OCI-LY7 (cell line): ENCODE measurements around the gene PDE9A.

Experiments
- EZH2phosphoT487 ChIP-seq: fragments of 200-600 bp; sonication (generic); IDR thresholded peaks from 2 replicates; pipeline ENCODE4 v1.6.1; 2018; ENCODE audit warnings: low read depth, borderline replicate concordance, mild to moderate bottlenecking, mixed run types, antibody characterized with exemption, low read length, moderate library complexity, mixed read lengths
- TF ChIP-seq, protein P1 (sequence below): fragments of 200-600 bp; sonication (generic); conservative IDR thresholded peaks from 2 replicates; pipeline ENCODE4 v1.5.1; 2014; ENCODE audit warnings: mild to moderate bottlenecking, antibody characterized with exemption, low read length, moderate library complexity, mixed read lengths

DNA sequence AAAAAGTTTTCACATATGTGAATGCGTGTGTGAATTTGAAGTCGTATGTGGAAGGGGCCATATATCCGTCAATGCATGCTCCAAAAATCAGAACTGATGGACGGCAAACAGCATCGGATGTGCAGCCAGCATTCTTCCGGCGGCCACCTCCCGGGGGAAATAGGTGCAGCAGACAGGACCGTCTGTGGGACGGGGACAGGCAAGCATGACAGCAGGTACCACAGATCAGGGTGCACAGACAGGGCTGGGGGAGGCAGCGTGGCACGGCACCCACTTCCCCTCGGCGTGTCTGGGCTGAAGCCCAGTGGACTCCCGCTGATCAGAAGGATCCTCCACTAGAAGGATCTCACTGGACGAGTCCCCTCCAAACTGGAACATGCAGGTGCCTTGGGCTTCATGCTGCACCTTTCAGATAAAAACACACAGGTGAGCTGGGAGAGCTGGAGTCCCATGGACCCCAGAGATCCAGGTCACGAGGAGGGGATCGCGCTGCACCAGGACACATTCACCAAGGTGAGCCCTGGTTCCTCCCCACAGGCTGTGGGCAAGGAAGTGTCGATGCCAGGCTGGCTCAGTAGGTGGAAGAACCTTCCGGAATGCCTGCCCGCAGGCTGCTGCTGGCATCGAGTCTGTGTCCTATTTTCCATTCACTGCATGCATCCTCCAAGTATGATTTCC lies 25.3 kb downstream of the PDE9A start:
- TF ChIP-seq, protein P1, sequence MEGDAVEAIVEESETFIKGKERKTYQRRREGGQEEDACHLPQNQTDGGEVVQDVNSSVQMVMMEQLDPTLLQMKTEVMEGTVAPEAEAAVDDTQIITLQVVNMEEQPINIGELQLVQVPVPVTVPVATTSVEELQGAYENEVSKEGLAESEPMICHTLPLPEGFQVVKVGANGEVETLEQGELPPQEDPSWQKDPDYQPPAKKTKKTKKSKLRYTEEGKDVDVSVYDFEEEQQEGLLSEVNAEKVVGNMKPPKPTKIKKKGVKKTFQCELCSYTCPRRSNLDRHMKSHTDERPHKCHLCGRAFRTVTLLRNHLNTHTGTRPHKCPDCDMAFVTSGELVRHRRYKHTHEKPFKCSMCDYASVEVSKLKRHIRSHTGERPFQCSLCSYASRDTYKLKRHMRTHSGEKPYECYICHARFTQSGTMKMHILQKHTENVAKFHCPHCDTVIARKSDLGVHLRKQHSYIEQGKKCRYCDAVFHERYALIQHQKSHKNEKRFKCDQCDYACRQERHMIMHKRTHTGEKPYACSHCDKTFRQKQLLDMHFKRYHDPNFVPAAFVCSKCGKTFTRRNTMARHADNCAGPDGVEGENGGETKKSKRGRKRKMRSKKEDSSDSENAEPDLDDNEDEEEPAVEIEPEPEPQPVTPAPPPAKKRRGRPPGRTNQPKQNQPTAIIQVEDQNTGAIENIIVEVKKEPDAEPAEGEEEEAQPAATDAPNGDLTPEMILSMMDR = no peak
- no peak for TF ChIP-seq EZH2phosphoT487
